ENCODE measurements around the gene AMACR. TPM values are rescaled to one million over a fixed set of nuclear protein-coding genes. Genes with fewer than 3 reads are reported as not detected.

Gene AMACR
- total and polyA plus RNA-seq, 2 of the 8 experiments (the other 6 are each of a cell fraction or from before 2014, with no cell fraction given), result 9.1 to 12.6 TPM

DNA sequence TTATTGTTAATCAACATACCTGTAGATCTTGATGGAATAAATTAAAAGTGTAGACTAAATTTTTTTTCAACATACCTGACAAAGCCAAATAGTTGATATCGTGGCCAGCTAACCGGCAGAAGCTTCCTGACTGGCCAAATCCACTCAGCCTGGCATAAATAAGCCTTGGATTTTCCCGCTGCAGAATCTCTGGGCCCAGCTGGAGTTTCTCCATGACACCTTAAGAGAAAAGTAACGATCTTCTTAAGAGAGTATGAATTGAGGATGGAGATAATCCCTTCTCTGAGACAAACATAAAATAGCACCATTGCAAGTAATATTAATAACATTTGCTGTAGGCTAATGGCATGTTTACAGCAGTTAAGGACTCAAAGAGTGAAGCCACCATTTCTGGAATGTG lies 2.2 kb downstream of the AMACR start:
- Histone ChIP-seq H3K4ac (replicated peaks; ENCODE audit: insufficient read length, low read depth, low read length) (no peak overlapping the region), H4K5ac (ENCODE audit: insufficient read length, low read depth, low read length) (no peak overlapping the region), H2BK20ac (ENCODE audit: low read length) (no peak overlapping the region), H3K18ac (ENCODE audit: extremely low read depth, low read length) (no peak overlapping the region), H3K56ac (replicated peaks; ENCODE audit: insufficient read length, low read depth, low read length) (no peak overlapping the region), H2AFZ (ENCODE audit: low read length) (no peak overlapping the region), H3K79me1 (ENCODE audit: low read depth, low read length) (no peaks in the 10 kb centered on the region), H3K79me2 (ENCODE audit: control insufficient read depth in 1 of 2, insufficient read depth in 2 of 2, low read length in 2 of 2) (no peaks in the 10 kb centered on the region), H3K27me3 (replicated peaks in 1 of 4; ENCODE audit: control insufficient read depth in 3 of 4, extremely low read depth in 1 of 4, insufficient read depth in 3 of 4, low read length in 3 of 4) (no peaks in the 10 kb centered on the region), H2BK5ac (ENCODE audit: low read depth, low read length) (no peak overlapping the region), H2BK12ac (ENCODE audit: low read depth, low read length) (no peak overlapping the region), H4K91ac (replicated peaks; ENCODE audit: insufficient read length, low read length) (no peak overlapping the region), H3K27ac (ENCODE audit: low read depth, low read length) (no peak overlapping the region), H3K9ac (replicated peaks in 1 of 4; ENCODE audit: extremely low read depth in 1 of 4, low read depth in 3 of 4, low read length in 3 of 4) (no peak overlapping the region), H3K9me3 (ENCODE audit: insufficient read depth in 2 of 2, low read depth in 1 of 2, low read length in 1 of 2) (no peaks in the 10 kb centered on the region), H2AK5ac (ENCODE audit: low read depth, low read length) (no peak overlapping the region), H3K4me1 (replicated peaks in 1 of 4; ENCODE audit: control insufficient read depth in 3 of 4, insufficient read depth in 4 of 4, low read length in 3 of 4) (peaks cover 1 to 5% (median 4%) of the 10 kb centered on the region in 4 experiments; a peak in 5 of 7 replicates), H4K8ac (ENCODE audit: extremely low read depth, insufficient read depth, low read length) (no peak overlapping the region), H4K20me1 (replicated peaks in 1 of 2; ENCODE audit: control insufficient read depth in 1 of 2, insufficient read depth in 2 of 2, low read length in 2 of 2) (no peaks in the 10 kb centered on the region), H3K14ac (ENCODE audit: insufficient read length) (no peak overlapping the region), H2BK15ac (ENCODE audit: low read length) (no peak overlapping the region), H3K4me3 (ENCODE audit: extremely low read depth in 1 of 4, insufficient read depth in 2 of 4, low read depth in 3 of 4, low read length in 4 of 4) (no peak overlapping the region), H3K23me2 (ENCODE audit: low read depth, low read length) (peaks cover 3% of the 10 kb centered on the region), H3K36me3 (ENCODE audit: control insufficient read depth in 2 of 4, insufficient read depth in 4 of 4, low read length in 3 of 4) (peaks cover 0 to 13% (median 3%) of the 10 kb centered on the region in 4 experiments; a peak in 5 of 8 replicates), H3K4me2 (ENCODE audit: insufficient read depth in 1 of 2, low read depth in 2 of 2, low read length in 2 of 2) (no peak overlapping the region), H2BK120ac (replicated peaks; ENCODE audit: low read depth, low read length) (no peak overlapping the region), H3K23ac (ENCODE audit: insufficient read length) (no peak overlapping the region)
- POLR2A ChIA-PET (ENCODE audit: partially characterized antibody), result interaction anchor here (1.3 kb wide), 1 partner anchor 9 kb away, joined by 4 read pairs; no protein-coding TSS in a partner anchor
- WGBS, 2 experiments (ENCODE audit: extremely low coverage in 1 of 2, insufficient coverage in 1 of 2, insufficient read length in 1 of 2, insufficient replicate concordance in 2 of 2, low coverage in 1 of 2, low lambda C conversion rate in 2 of 2, missing lambda C conversion rate in 1 of 2), result 94% methylated on average over 4 of the region's 4 CpGs; no CpG with 5 or more reads in 1 of the 2 experiments
- no peak for DNase-seq (ENCODE audit: low read depth in 1 of 2, low spot score in 2 of 2)
- no peak for TF ChIP-seq EP300 (IDR thresholded peaks at IDR 0.05; ENCODE audit: borderline replicate concordance in 1 of 2, low read depth in 2 of 2, low read length in 2 of 2)
- no peak for TF ChIP-seq KDM4A (IDR thresholded peaks at IDR 0.05; ENCODE audit: low read depth, low read length, severe bottlenecking)
- no peak for TF ChIP-seq SUZ12 (IDR thresholded peaks at IDR 0.05; ENCODE audit: low read length)
- FAIRE-seq, result no peak
- CTCF ChIA-PET (ENCODE audit: partially characterized antibody), result interaction anchor here (1.6 kb wide), 1 partner anchor 9 kb away, joined by 4 read pairs; no protein-coding TSS in a partner anchor

Measured in H1 (cell line).